OCI-LY1 (cell line): ENCODE data around the gene CEACAM21.

Experiments
- H2AFZ ChIP-seq: fragments of 200-600 bp; sonication (generic), shearing (Covaris generic); 2 replicates; pipeline ENCODE4 v1.6.0; 2014; ENCODE audit warnings: antibody characterized with exemption, mild to moderate bottlenecking, low read length
- H3F3A ChIP-seq: fragments of 200-600 bp; sonication (generic), shearing (Covaris generic); 2 replicates; pipeline ENCODE4 v1.6.0; 2014; ENCODE audit warnings: mild to moderate bottlenecking, antibody characterized with exemption, low read length, moderate library complexity; ENCODE audit not compliant: insufficient read depth
- H3K27ac ChIP-seq: fragments of 200-600 bp; sonication (generic); 2 replicates; pipeline ENCODE4 v1.5.1; 2014; ENCODE audit warnings: low read length, mixed run types, mild to moderate bottlenecking, low read depth; ENCODE audit not compliant: poor library complexity, severe bottlenecking
- H3K27me3 ChIP-seq: fragments of 200-600 bp; sonication (generic); 2 replicates; pipeline ENCODE4 v1.6.0; 2014; ENCODE audit warnings: antibody characterized with exemption, mild to moderate bottlenecking, low read length, moderate library complexity; ENCODE audit not compliant: insufficient read depth
- H3K36me3 ChIP-seq: fragments of 200-600 bp; sonication (generic); 2 replicates; pipeline ENCODE4 v1.6.1; 2014; ENCODE audit warnings: mild to moderate bottlenecking, antibody characterized with exemption, low read length, moderate library complexity, mixed read lengths; ENCODE audit not compliant: insufficient read depth
- H3K4me1 ChIP-seq: fragments of 200-600 bp; sonication (generic); 2 replicates; pipeline ENCODE4 v1.5.1; 2014; ENCODE audit warnings: mild to moderate bottlenecking, low read length, moderate library complexity; ENCODE audit not compliant: insufficient read depth, severe bottlenecking
- H3K4me2 ChIP-seq: fragments of 200-600 bp; sonication (generic), shearing (Covaris generic); 2 replicates; pipeline ENCODE4 v1.6.1; 2014; ENCODE audit warnings: low read length
- H3K4me3 ChIP-seq: fragments of 200-600 bp; sonication (generic); 2 replicates; pipeline ENCODE4 v1.5.1; 2014; ENCODE audit warnings: low read length, low read depth, mild to moderate bottlenecking, mixed read lengths; ENCODE audit not compliant: poor library complexity, severe bottlenecking
- H3K79me2 ChIP-seq: fragments of 200-600 bp; shearing (Covaris generic); 2 replicates; pipeline ENCODE4 v1.6.1; 2016; ENCODE audit warnings: mixed run types, low read length, mixed read lengths; ENCODE audit not compliant: insufficient read depth
- H3K9ac ChIP-seq: fragments of 200-600 bp; sonication (generic), shearing (Covaris generic); 2 replicates; pipeline ENCODE4 v1.6.1; 2014; ENCODE audit warnings: mild to moderate bottlenecking, low read length, mixed read lengths
- H3K9me2 ChIP-seq: fragments of 200-600 bp; sonication (generic), shearing (Covaris generic); 2 replicates; pipeline ENCODE4 v1.6.1; 2014; ENCODE audit warnings: low read depth, mild to moderate bottlenecking, low read length, mixed read lengths
- H3K9me3 ChIP-seq: fragments of 200-600 bp; shearing (Covaris generic); 2 replicates; pipeline ENCODE4 v1.6.1; 2014; ENCODE audit warnings: low read length, mixed read lengths
- H4K20me1 ChIP-seq: fragments of 200-600 bp; sonication (generic), shearing (Covaris generic); 2 replicates; pipeline ENCODE4 v1.6.0; 2016; ENCODE audit warnings: mild to moderate bottlenecking, low read length; ENCODE audit not compliant: insufficient read depth
- CTCF ChIP-seq: fragments of 200-600 bp; sonication (generic), shearing (Covaris generic); IDR thresholded peaks from 2 replicates; pipeline ENCODE4 v1.5.1; 2017; ENCODE audit warnings: mild to moderate bottlenecking, antibody characterized with exemption, low read length, moderate library complexity, mixed read lengths
- EZH2 ChIP-seq: fragments of 200-600 bp; sonication (generic), shearing (Covaris generic); IDR thresholded peaks from 2 replicates; pipeline ENCODE4 v1.8.0; 2017; ENCODE audit warnings: borderline replicate concordance, mixed run types, mild to moderate bottlenecking, antibody characterized with exemption, low read length, moderate library complexity, mixed read lengths

The CEACAM21 gene

GRCh38 chr19:41621654-41622053 is 45.7 kb downstream of the CEACAM21 start:
- Histone ChIP-seq H4K20me1 (no peaks in the 10 kb centered on the region), H3K27me3 (no peaks in the 10 kb centered on the region), H3K9me2 (no peaks in the 10 kb centered on the region), H3K4me1 (no peaks in the 10 kb centered on the region), H3F3A (no peaks in the 10 kb centered on the region), H3K27ac (no peak overlapping the region), H3K4me3 (no peak overlapping the region), H3K9me3 (no peaks in the 10 kb centered on the region), H3K79me2 (no peaks in the 10 kb centered on the region), H2AFZ (no peak overlapping the region), H3K9ac (no peak overlapping the region), H3K4me2 (no peak overlapping the region), H3K36me3 (no peaks in the 10 kb centered on the region)
- TF ChIP-seq EZH2 (no peak), CTCF (no peak)

- Histone ChIP-seq H3K36me3 (no peaks in the 10 kb centered on the region), H3K27ac (no peak overlapping the region), H4K20me1 (no peaks in the 10 kb centered on the region), H3K4me3 (no peak overlapping the region), H3K9me2 (no peaks in the 10 kb centered on the region), H2AFZ (no peak overlapping the region), H3F3A (no peaks in the 10 kb centered on the region), H3K4me1 (no peaks in the 10 kb centered on the region), H3K27me3 (no peaks in the 10 kb centered on the region; the same call in 1 of the 2 replicates), H3K9ac (no peak overlapping the region), H3K79me2 (no peaks in the 10 kb centered on the region), H3K4me2 (no peak overlapping the region), H3K9me3 (no peaks in the 10 kb centered on the region)
- no peak for TF ChIP-seq EZH2
- TF ChIP-seq CTCF, result no peak
Observed at GRCh38 chr19:41623360-41623759, 47.4 kb downstream of the CEACAM21 start.

GRCh38 chr19:41624515-41624914 is 48.5 kb downstream of the CEACAM21 start:
- Histone ChIP-seq H4K20me1 (no peaks in the 10 kb centered on the region), H3K4me3 (no peak overlapping the region), H3K9me2 (no peaks in the 10 kb centered on the region), H3K36me3 (no peaks in the 10 kb centered on the region), H2AFZ (no peak overlapping the region), H3K27me3 (no peaks in the 10 kb centered on the region; the same call in 1 of the 2 replicates), H3F3A (no peaks in the 10 kb centered on the region), H3K9me3 (no peaks in the 10 kb centered on the region), H3K27ac (no peak overlapping the region), H3K79me2 (no peaks in the 10 kb centered on the region), H3K4me1 (no peaks in the 10 kb centered on the region), H3K4me2 (no peak overlapping the region), H3K9ac (no peak overlapping the region)
- TF ChIP-seq EZH2, result no peak
- TF ChIP-seq CTCF, result no peak
